GM23338 (cell line): ENCODE measurements around the gene PTPRE. TPM values are rescaled to one million over a fixed set of nuclear protein-coding genes. Genes with fewer than 3 reads are reported as not detected.

ENCODE experiments used
- ATAC-seq: fragments of 200-7000 bp; cut with Tn5 transposase; 3 replicates; pipeline ENCODE4 v1.9.1; 2020
- DNase-seq: peaks from one replicate; pipeline ENCODE4 v3.0.0-alpha.2; 2015; ENCODE audit warnings: low spot score
- H2AFZ ChIP-seq: fragments of 200-600 bp; sonication (generic); 2 replicates; pipeline ENCODE4 v1.8.0; 2016; ENCODE audit warnings: antibody characterized with exemption, mild to moderate bottlenecking, moderate library complexity
- H3F3A ChIP-seq: fragments of 200-600 bp; sonication (generic); replicated peaks from 2 replicates; pipeline ENCODE4 v1.8.0; 2017; ENCODE audit warnings: antibody characterized with exemption, mixed run types, low read depth
- H3K27ac ChIP-seq: fragments of 200-600 bp; sonication (generic); 2 replicates; pipeline ENCODE4 v1.6.1; 2016; ENCODE audit warnings: low read depth
- H3K27me3 ChIP-seq: fragments of 200-600 bp; sonication (generic); 2 replicates; pipeline ENCODE4 v1.8.0; 2016; ENCODE audit warnings: mild to moderate bottlenecking, mixed run types, moderate library complexity; ENCODE audit not compliant: insufficient read depth
- H3K36me3 ChIP-seq: fragments of 200-600 bp; sonication (generic); 2 replicates; pipeline ENCODE4 v1.8.0; 2016; ENCODE audit warnings: mild to moderate bottlenecking; ENCODE audit not compliant: insufficient read depth
- H3K4me1 ChIP-seq: fragments of 200-600 bp; sonication (generic); 2 replicates; pipeline ENCODE4 v1.8.0; 2016; ENCODE audit warnings: mild to moderate bottlenecking, moderate library complexity; ENCODE audit not compliant: insufficient read depth
- H3K4me2 ChIP-seq: fragments of 200-600 bp; sonication (generic); 2 replicates; pipeline ENCODE4 v1.7.1; 2017; ENCODE audit warnings: mixed run types
- H3K4me3 ChIP-seq: fragments of 200-600 bp; sonication (generic); 2 replicates; pipeline ENCODE4 v1.6.1; 2016; ENCODE audit warnings: mixed run types
- H3K79me2 ChIP-seq: fragments of 200-600 bp; sonication (generic); replicated peaks from 2 replicates; pipeline ENCODE4 v1.8.0; 2017; ENCODE audit warnings: mild to moderate bottlenecking; ENCODE audit not compliant: insufficient read depth
- H3K9me2 ChIP-seq: fragments of 200-600 bp; sonication (generic); 2 replicates; pipeline ENCODE4 v1.8.0; 2017; ENCODE audit not compliant: insufficient read depth
- H4K20me1 ChIP-seq: fragments of 200-600 bp; sonication (generic); replicated peaks from 2 replicates; pipeline ENCODE4 v1.8.0; 2017; ENCODE audit warnings: mild to moderate bottlenecking; ENCODE audit not compliant: insufficient read depth
- H3K27ac Mint-ChIP-seq: 2 replicates; pipeline ENCODE4 v1.8.0; 2020; ENCODE audit warnings: inconsistent platforms, mild to moderate bottlenecking, moderate library complexity, mixed read lengths
- H3K27me3 Mint-ChIP-seq: 3 replicates; pipeline ENCODE4 v1.8.0; 2022; ENCODE audit warnings: low read depth, mild to moderate bottlenecking, moderate library complexity, mixed read lengths, inconsistent platforms; ENCODE audit not compliant: insufficient read depth, poor library complexity
- H3K36me3 Mint-ChIP-seq: 3 replicates; pipeline ENCODE4 v1.8.0; 2021; ENCODE audit warnings: low read depth, mild to moderate bottlenecking, inconsistent platforms, moderate library complexity, mixed read lengths
- H3K4me1 Mint-ChIP-seq: 3 replicates; pipeline ENCODE4 v1.8.0; 2020; ENCODE audit warnings: mild to moderate bottlenecking, inconsistent platforms, mixed read lengths
- H3K4me3 Mint-ChIP-seq: 3 replicates; pipeline ENCODE4 v1.8.0; 2021; ENCODE audit warnings: moderate library complexity, mild to moderate bottlenecking, inconsistent platforms, mixed read lengths
- H3K9me3 Mint-ChIP-seq: 3 replicates; pipeline ENCODE4 v1.8.0; 2020; ENCODE audit warnings: moderate library complexity, mild to moderate bottlenecking, inconsistent platforms, mixed read lengths
- CREB1 ChIP-seq: fragments of 250-450 bp; sonication (Bioruptor Pico); IDR thresholded peaks from 2 replicates; pipeline ENCODE4 v1.5.0; 2020; ENCODE audit warnings: low read depth, mild to moderate bottlenecking, moderate library complexity
- ETS1 ChIP-seq: IDR thresholded peaks from 2 replicates; pipeline ENCODE4 v1.6.1; 2016; ENCODE audit warnings: antibody characterized with exemption
- EZH2 ChIP-seq: fragments of 200-600 bp; sonication (generic); IDR thresholded peaks from one replicate; pipeline ENCODE4 v1.8.0; 2017; ENCODE audit warnings: antibody characterized with exemption, mild to moderate bottlenecking, low read depth; ENCODE audit not compliant: unreplicated experiment
- EZH2phosphoT487 ChIP-seq: fragments of 200-600 bp; sonication (generic); IDR thresholded peaks from one replicate; pipeline ENCODE4 v1.8.1; 2018; ENCODE audit warnings: antibody characterized with exemption; ENCODE audit not compliant: unreplicated experiment
- JUNB ChIP-seq: IDR thresholded peaks from one replicate; pipeline ENCODE4 v1.6.1; 2016; ENCODE audit warnings: antibody characterized with exemption; ENCODE audit not compliant: unreplicated experiment
- NANOG ChIP-seq: IDR thresholded peaks from 2 replicates; pipeline ENCODE4 v1.6.1; 2016; ENCODE audit warnings: antibody characterized with exemption, borderline replicate concordance
- POLR2AphosphoS5 ChIP-seq: IDR thresholded peaks from 2 replicates; pipeline ENCODE4 v1.6.1; 2016; ENCODE audit warnings: antibody characterized with exemption, low read depth
- STAT1 ChIP-seq: IDR thresholded peaks from one replicate; pipeline ENCODE4 v1.6.1; 2016; ENCODE audit warnings: antibody characterized with exemption; ENCODE audit not compliant: unreplicated experiment
- ZNF114 ChIP-seq: fragments of 250-450 bp; sonication (Bioruptor Pico); IDR thresholded peaks from 2 replicates; pipeline ENCODE4 v1.5.0; 2020; ENCODE audit warnings: mild to moderate bottlenecking, moderate library complexity
- ZNF331 ChIP-seq: fragments of 250-450 bp; sonication (Bioruptor Pico); IDR thresholded peaks from 2 replicates; pipeline ENCODE4 v1.5.0; 2020; ENCODE audit warnings: low read depth, mild to moderate bottlenecking, moderate library complexity
- ZNF462 ChIP-seq: fragments of 250-450 bp; sonication (Bioruptor Pico); IDR thresholded peaks from 2 replicates; pipeline ENCODE4 v1.5.0; 2020; ENCODE audit warnings: mild to moderate bottlenecking, moderate library complexity
- polyA plus RNA-seq: library from polyadenylated mRNA; unstranded; fragments of >200 nt; fragmentation: Nextera tagmentation; extraction: Ambion mirVana; gene quantifications from 2 replicates; pipeline ENCODE4 v1.2.1, GENCODE V29; 2016
- total RNA-seq: library from RNA; depleted of rRNA; stranded (reverse); fragments of >200 nt; shearing (Covaris generic); gene quantifications from 2 replicates; pipeline ENCODE4 v1.2.3, GENCODE V29; 2014
- TF ChIP-seq, protein P1 (sequence below), 2 experiments: fragments of 200-600 bp in 1 of 2; sonication (generic) in 1 of 2; conservative IDR thresholded peaks; 2 replicates each; pipeline versions ENCODE4 v1.5.1 to v1.6.1; 2016 to 2017; ENCODE audit warnings: antibody characterized with exemption in 2 of 2, low read depth in 2 of 2, mild to moderate bottlenecking in 2 of 2, moderate library complexity in 1 of 2
- TF ChIP-seq, protein P2 (sequence below): IDR thresholded peaks from one replicate; pipeline ENCODE4 v1.6.1; 2018; ENCODE audit warnings: antibody characterized with exemption; ENCODE audit not compliant: unreplicated experiment

Gene PTPRE
- total and polyA plus RNA-seq, 2 experiments from 2014 or later, result 0.34 to 0.42 TPM

GRCh38 chr10:127911867-127912257 lies 5.0 kb downstream of the PTPRE start:
- no peaks in the 10 kb centered on the region for H3K36me3 ChIP-seq
- ATAC-seq, result no peak
- no peaks in the 10 kb centered on the region for H3K9me3 Mint-ChIP-seq
- peaks cover 9% of the 10 kb centered on the region for H3K27me3 ChIP-seq
- no peak for DNase-seq
- H3K27ac ChIP-seq, result no peak overlapping the region
- H4K20me1 ChIP-seq, result no peaks in the 10 kb centered on the region
- no peaks in the 10 kb centered on the region for H3K9me2 ChIP-seq
- no peaks in the 10 kb centered on the region for H3K4me1 ChIP-seq
- no peak overlapping the region for H3K4me2 ChIP-seq
- H3F3A ChIP-seq, result no peaks in the 10 kb centered on the region
- no peak for TF ChIP-seq EZH2
- no peak for TF ChIP-seq NANOG
- no peak for TF ChIP-seq ZNF462
- TF ChIP-seq EZH2phosphoT487, result no peak
- TF ChIP-seq ETS1, result no peak
- no peak for TF ChIP-seq ZNF114 (CRISPR knock-in tag)
- TF ChIP-seq, protein P1, sequence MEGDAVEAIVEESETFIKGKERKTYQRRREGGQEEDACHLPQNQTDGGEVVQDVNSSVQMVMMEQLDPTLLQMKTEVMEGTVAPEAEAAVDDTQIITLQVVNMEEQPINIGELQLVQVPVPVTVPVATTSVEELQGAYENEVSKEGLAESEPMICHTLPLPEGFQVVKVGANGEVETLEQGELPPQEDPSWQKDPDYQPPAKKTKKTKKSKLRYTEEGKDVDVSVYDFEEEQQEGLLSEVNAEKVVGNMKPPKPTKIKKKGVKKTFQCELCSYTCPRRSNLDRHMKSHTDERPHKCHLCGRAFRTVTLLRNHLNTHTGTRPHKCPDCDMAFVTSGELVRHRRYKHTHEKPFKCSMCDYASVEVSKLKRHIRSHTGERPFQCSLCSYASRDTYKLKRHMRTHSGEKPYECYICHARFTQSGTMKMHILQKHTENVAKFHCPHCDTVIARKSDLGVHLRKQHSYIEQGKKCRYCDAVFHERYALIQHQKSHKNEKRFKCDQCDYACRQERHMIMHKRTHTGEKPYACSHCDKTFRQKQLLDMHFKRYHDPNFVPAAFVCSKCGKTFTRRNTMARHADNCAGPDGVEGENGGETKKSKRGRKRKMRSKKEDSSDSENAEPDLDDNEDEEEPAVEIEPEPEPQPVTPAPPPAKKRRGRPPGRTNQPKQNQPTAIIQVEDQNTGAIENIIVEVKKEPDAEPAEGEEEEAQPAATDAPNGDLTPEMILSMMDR (conservative IDR thresholded peaks at IDR 0.05; ENCODE audit: low read depth in 2 of 2), result no peak
- TF ChIP-seq JUNB, result no peak
- no peak for TF ChIP-seq POLR2AphosphoS5
- TF ChIP-seq STAT1, result no peak
- TF ChIP-seq, protein P2, sequence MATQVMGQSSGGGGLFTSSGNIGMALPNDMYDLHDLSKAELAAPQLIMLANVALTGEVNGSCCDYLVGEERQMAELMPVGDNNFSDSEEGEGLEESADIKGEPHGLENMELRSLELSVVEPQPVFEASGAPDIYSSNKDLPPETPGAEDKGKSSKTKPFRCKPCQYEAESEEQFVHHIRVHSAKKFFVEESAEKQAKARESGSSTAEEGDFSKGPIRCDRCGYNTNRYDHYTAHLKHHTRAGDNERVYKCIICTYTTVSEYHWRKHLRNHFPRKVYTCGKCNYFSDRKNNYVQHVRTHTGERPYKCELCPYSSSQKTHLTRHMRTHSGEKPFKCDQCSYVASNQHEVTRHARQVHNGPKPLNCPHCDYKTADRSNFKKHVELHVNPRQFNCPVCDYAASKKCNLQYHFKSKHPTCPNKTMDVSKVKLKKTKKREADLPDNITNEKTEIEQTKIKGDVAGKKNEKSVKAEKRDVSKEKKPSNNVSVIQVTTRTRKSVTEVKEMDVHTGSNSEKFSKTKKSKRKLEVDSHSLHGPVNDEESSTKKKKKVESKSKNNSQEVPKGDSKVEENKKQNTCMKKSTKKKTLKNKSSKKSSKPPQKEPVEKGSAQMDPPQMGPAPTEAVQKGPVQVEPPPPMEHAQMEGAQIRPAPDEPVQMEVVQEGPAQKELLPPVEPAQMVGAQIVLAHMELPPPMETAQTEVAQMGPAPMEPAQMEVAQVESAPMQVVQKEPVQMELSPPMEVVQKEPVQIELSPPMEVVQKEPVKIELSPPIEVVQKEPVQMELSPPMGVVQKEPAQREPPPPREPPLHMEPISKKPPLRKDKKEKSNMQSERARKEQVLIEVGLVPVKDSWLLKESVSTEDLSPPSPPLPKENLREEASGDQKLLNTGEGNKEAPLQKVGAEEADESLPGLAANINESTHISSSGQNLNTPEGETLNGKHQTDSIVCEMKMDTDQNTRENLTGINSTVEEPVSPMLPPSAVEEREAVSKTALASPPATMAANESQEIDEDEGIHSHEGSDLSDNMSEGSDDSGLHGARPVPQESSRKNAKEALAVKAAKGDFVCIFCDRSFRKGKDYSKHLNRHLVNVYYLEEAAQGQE, result no peak
- TF ChIP-seq ZNF331 (CRISPR knock-in tag), result no peak
- TF ChIP-seq CREB1 (CRISPR knock-in tag), result no peak
- peak overlapping the region; percentile 72; the same call in 1 of the 2 replicates for H2AFZ ChIP-seq
- H3K36me3 Mint-ChIP-seq, result no peaks in the 10 kb centered on the region
- H3K79me2 ChIP-seq, result no peaks in the 10 kb centered on the region
- no peak overlapping the region for H3K4me3 Mint-ChIP-seq
- H3K4me3 ChIP-seq, result no peak overlapping the region
- peaks cover 1% of the 10 kb centered on the region; the same call in 1 of the 3 replicates for H3K4me1 Mint-ChIP-seq
- H3K27me3 Mint-ChIP-seq, result peaks cover 10% of the 10 kb centered on the region
- H3K27ac Mint-ChIP-seq, result no peak overlapping the region; the same call in 1 of the 2 replicates
